MCF 10A (cell line): ENCODE data around the gene HSPB6. TPM values are rescaled to one million over a fixed set of nuclear protein-coding genes. Genes with fewer than 3 reads are reported as not detected.

Source experiments
- BruUV-seq: library from RNA; stranded (reverse); fragments of 400-500 nt; replicated peaks from 2 replicates; lab custom pipeline; 2021; lab: Mats Ljungman, UMichigan
- CTCF ChIA-PET: fragments of 300-600 bp; sonication (Branson Sonifier 250); formaldehyde crosslinking; extraction: SDS; loops from one replicate; lab custom pipeline; 2021; ENCODE audit warnings: antibody characterized with exemption, inconsistent platforms; lab: Yijun Ruan, JAX
- POLR2A ChIA-PET: fragments of 300-600, 350-650 bp; sonication (Branson Sonifier 250); formaldehyde crosslinking; extraction: SDS; loops from one replicate; lab custom pipeline; 2020; ENCODE audit warnings: antibody characterized with exemption, inconsistent platforms; lab: Yijun Ruan, JAX
- DNase-seq: peaks from one replicate; pipeline ENCODE4 v3.0.0-alpha.2; 2018; ENCODE audit not compliant: unreplicated experiment
- H3K27ac Mint-ChIP-seq: one replicate; pipeline ENCODE4 v1.8.0; 2022; ENCODE audit warnings: mild to moderate bottlenecking, low read depth, mixed read lengths; ENCODE audit not compliant: unreplicated experiment
- H3K27me3 Mint-ChIP-seq: one replicate; pipeline ENCODE4 v1.8.0; 2022; ENCODE audit warnings: mixed read lengths; ENCODE audit not compliant: insufficient read depth, unreplicated experiment
- H3K36me3 Mint-ChIP-seq: one replicate; pipeline ENCODE4 v1.8.0; 2022; ENCODE audit warnings: mild to moderate bottlenecking, moderate library complexity, mixed read lengths; ENCODE audit not compliant: insufficient read depth, unreplicated experiment
- H3K4me1 Mint-ChIP-seq: one replicate; pipeline ENCODE4 v1.8.0; 2022; ENCODE audit warnings: mixed read lengths; ENCODE audit not compliant: insufficient read depth, unreplicated experiment
- H3K4me3 Mint-ChIP-seq: one replicate; pipeline ENCODE4 v1.8.0; 2022; ENCODE audit warnings: mild to moderate bottlenecking, moderate library complexity, mixed read lengths; ENCODE audit not compliant: unreplicated experiment
- H3K9me3 Mint-ChIP-seq: one replicate; pipeline ENCODE4 v1.8.0; 2022; ENCODE audit warnings: mixed read lengths; ENCODE audit not compliant: unreplicated experiment
- CTCF ChIP-seq: fragments of 200-600 bp; IDR thresholded peaks from one replicate; pipeline ENCODE4 v1.8.0; 2022; ENCODE audit warnings: antibody characterized with exemption, mild to moderate bottlenecking; ENCODE audit not compliant: unreplicated experiment
- intact Hi-C: fragments of 100-400 bp; cut with micrococcal nuclease; formaldehyde crosslinking; loops from 2 replicates; pipeline ENCODE4 v1.14.1; 2022
- total RNA-seq: library from RNA; stranded (reverse); gene quantifications from 2 replicates; pipeline ENCODE4 v1.2.3, GENCODE V29; 2022

Gene HSPB6
- total RNA-seq, 1 experiment from 2014 or later, result 0.21 TPM

GRCh38 chr19:35784503-35785338 lies 27.9 kb upstream of the HSPB6 start:
- CTCF ChIA-PET, result no interaction called here
- POLR2A ChIA-PET, result no interaction called here
- H3K4me1 Mint-ChIP-seq, result no peaks in the 10 kb centered on the region
- H3K27me3 Mint-ChIP-seq, result no peaks in the 10 kb centered on the region
- no peak overlapping the region for H3K27ac Mint-ChIP-seq
- H3K9me3 Mint-ChIP-seq, result no peaks in the 10 kb centered on the region
- no peak for TF ChIP-seq CTCF
- BruUV-seq, result no TSS peak
- no peaks in the 10 kb centered on the region for H3K36me3 Mint-ChIP-seq
- no peak overlapping the region for H3K4me3 Mint-ChIP-seq
- intact Hi-C loops, result no loop called here
- DNase-seq, result no peak

- intact Hi-C loops, result no loop called here
- Mint-ChIP-seq H3K4me3 (no peak overlapping the region), H3K27ac (no peak overlapping the region), H3K9me3 (no peaks in the 10 kb centered on the region), H3K4me1 (no peaks in the 10 kb centered on the region), H3K36me3 (no peaks in the 10 kb centered on the region), H3K27me3 (no peaks in the 10 kb centered on the region)
- BruUV-seq, result no TSS peak
- ChIA-PET CTCF (no interaction called here), POLR2A (no interaction called here)
- no peak for TF ChIP-seq CTCF
- no peak for DNase-seq
Measured at GRCh38 chr19:35783469-35784434, 26.9 kb upstream of the HSPB6 start.

- no peaks in the 10 kb centered on the region for H3K9me3 Mint-ChIP-seq
Measured at GRCh38 chr19:35782589-35782988, 25.8 kb upstream of the HSPB6 start.

More at GRCh38 chr19:35782589-35782988, 25.8 kb upstream of the HSPB6 start:
- no peaks in the 10 kb centered on the region for H3K27me3 Mint-ChIP-seq
- no TSS peak for BruUV-seq
- intact Hi-C loops, result no loop called here
- CTCF ChIA-PET, result interaction anchor here (0.6 kb wide), 1 partner anchor 31 kb away, joined by 3 read pairs; no protein-coding TSS in a partner anchor
- TF ChIP-seq CTCF, result no peak
- no peaks in the 10 kb centered on the region for H3K36me3 Mint-ChIP-seq
- no peaks in the 10 kb centered on the region for H3K4me1 Mint-ChIP-seq
- H3K27ac Mint-ChIP-seq, result no peak overlapping the region
- POLR2A ChIA-PET, result interaction anchor here (0.6 kb wide), 1 partner anchor 89 kb away, joined by 3 read pairs; no protein-coding TSS in a partner anchor
- no peak for DNase-seq
- H3K4me3 Mint-ChIP-seq, result no peak overlapping the region
